22Rv1 (cell line): Measurements from ENCODE around the gene DOK6.

ENCODE experiments used
- ZFX ChIP-seq: fragments of 450-650 bp; IDR thresholded peaks from 2 replicates; pipeline ENCODE4 v1.6.1; 2017; ENCODE audit warnings: antibody characterized with exemption, borderline replicate concordance
- TF ChIP-seq, protein P1 (sequence below): fragments of 450-650 bp; IDR thresholded peaks from 2 replicates; pipeline ENCODE4 v1.5.1; 2017; ENCODE audit warnings: mild to moderate bottlenecking

DNA sequence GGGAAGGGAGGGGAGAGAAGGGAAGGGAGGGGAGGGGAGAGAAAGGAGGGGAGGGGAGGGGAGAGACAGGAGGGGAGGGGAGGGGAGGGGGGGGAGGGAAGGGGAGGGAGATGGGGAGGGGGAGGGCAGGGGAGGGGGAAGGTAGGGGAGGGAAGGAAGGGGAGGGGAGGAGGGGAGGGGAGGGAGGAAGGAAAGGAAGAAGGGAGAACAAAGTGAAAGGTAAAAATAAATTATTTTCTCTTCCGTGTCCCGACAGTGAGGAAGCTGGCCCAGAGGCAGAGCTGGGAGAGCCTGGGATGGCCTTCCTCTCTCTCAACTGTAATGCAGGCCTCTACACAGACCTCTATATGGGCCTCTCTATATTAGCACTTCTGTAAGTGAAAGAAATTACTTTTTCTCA, 493.8 kb downstream of the DOK6 start:
- TF ChIP-seq, protein P1, sequence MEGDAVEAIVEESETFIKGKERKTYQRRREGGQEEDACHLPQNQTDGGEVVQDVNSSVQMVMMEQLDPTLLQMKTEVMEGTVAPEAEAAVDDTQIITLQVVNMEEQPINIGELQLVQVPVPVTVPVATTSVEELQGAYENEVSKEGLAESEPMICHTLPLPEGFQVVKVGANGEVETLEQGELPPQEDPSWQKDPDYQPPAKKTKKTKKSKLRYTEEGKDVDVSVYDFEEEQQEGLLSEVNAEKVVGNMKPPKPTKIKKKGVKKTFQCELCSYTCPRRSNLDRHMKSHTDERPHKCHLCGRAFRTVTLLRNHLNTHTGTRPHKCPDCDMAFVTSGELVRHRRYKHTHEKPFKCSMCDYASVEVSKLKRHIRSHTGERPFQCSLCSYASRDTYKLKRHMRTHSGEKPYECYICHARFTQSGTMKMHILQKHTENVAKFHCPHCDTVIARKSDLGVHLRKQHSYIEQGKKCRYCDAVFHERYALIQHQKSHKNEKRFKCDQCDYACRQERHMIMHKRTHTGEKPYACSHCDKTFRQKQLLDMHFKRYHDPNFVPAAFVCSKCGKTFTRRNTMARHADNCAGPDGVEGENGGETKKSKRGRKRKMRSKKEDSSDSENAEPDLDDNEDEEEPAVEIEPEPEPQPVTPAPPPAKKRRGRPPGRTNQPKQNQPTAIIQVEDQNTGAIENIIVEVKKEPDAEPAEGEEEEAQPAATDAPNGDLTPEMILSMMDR = no peak
- TF ChIP-seq ZFX = no peak
